H1 (cell line): ENCODE data around the gene TYRO3. TPM values are rescaled to one million over a fixed set of nuclear protein-coding genes. Genes with fewer than 3 reads are reported as not detected.
A peak's percentile ranks its signal among the peaks of the same experiment; 100 is the strongest.

Experiments used
- CTCF ChIA-PET: fragments of 300-600 bp; sonication (Branson Sonifier 250); formaldehyde crosslinking; loops from one replicate; lab custom pipeline; 2021; ENCODE audit not compliant: partially characterized antibody; lab: Charles Lee
- POLR2A ChIA-PET: fragments of 300-600 bp; sonication (Branson Sonifier 250); formaldehyde crosslinking; loops from one replicate; lab custom pipeline; 2021; ENCODE audit warnings: inconsistent platforms; ENCODE audit not compliant: partially characterized antibody; lab: Charles Lee
- DNase-seq, 2 experiments: peaks; one replicate each; pipeline versions ENCODE4 v3.0.0 to v3.0.0-alpha.2; 2010 to 2022; ENCODE audit warnings: low spot score in 2 of 2, low read depth in 1 of 2, mixed read lengths in 1 of 2
- FAIRE-seq: peaks from 2 replicates; lab custom pipeline; 2011; peaks lifted over from hg19 to GRCh38; lab: Jason Lieb, UNC
- H2AFZ ChIP-seq: 2 replicates; pipeline ENCODE4 v1.8.1; 2012; ENCODE audit warnings: low read length, inconsistent platforms
- H2AK5ac ChIP-seq: 2 replicates; pipeline ENCODE4 v1.6.1; 2013; ENCODE audit warnings: low read depth, low read length
- H2BK120ac ChIP-seq: replicated peaks from 2 replicates; pipeline ENCODE3; 2013; ENCODE audit warnings: low read depth, low read length, inconsistent platforms
- H2BK12ac ChIP-seq: 2 replicates; pipeline ENCODE4 v1.6.1; 2013; ENCODE audit warnings: low read depth, low read length
- H2BK15ac ChIP-seq: 2 replicates; pipeline ENCODE4 v1.6.1; 2013; ENCODE audit warnings: low read length
- H2BK20ac ChIP-seq: 2 replicates; pipeline ENCODE4 v1.6.1; 2013; ENCODE audit warnings: low read length
- H2BK5ac ChIP-seq: 2 replicates; pipeline ENCODE4 v1.6.1; 2013; ENCODE audit warnings: low read depth, low read length
- H3K14ac ChIP-seq: 2 replicates; pipeline ENCODE4 v1.6.1; 2013; ENCODE audit warnings: inconsistent platforms; ENCODE audit not compliant: insufficient read length
- H3K18ac ChIP-seq: 2 replicates; pipeline ENCODE4 v1.6.1; 2013; ENCODE audit warnings: low read length; ENCODE audit errors: extremely low read depth
- H3K23ac ChIP-seq: 2 replicates; pipeline ENCODE4 v1.6.1; 2013; ENCODE audit warnings: inconsistent platforms; ENCODE audit not compliant: insufficient read length
- H3K23me2 ChIP-seq: 2 replicates; pipeline ENCODE4 v1.6.1; 2013; ENCODE audit warnings: low read depth, low read length
- H3K27ac ChIP-seq: 2 replicates; pipeline ENCODE4 v1.6.1; 2011; ENCODE audit warnings: low read depth, low read length, inconsistent platforms
- H3K27me3 ChIP-seq, 4 experiments: replicated peaks in 1 of 4; 1 replicate in 1 of 4; 2 replicates in 3 of 4; pipeline versions ENCODE4 v1.6.1 to v1.8.1; 2011 to 2013; ENCODE audit warnings: low read length in 3 of 4, mild to moderate bottlenecking in 3 of 4, inconsistent platforms in 2 of 4, mixed read lengths in 2 of 4, moderate library complexity in 1 of 4; ENCODE audit not compliant: control insufficient read depth in 3 of 4, insufficient read depth in 3 of 4; ENCODE audit errors: extremely low read depth in 1 of 4
- H3K36me3 ChIP-seq, 4 experiments: 2 replicates each; pipeline versions ENCODE4 v1.6.1 to v1.8.1; 2011 to 2013; ENCODE audit warnings: mild to moderate bottlenecking in 4 of 4, low read length in 3 of 4, moderate library complexity in 2 of 4, control low read depth in 1 of 4, inconsistent platforms in 1 of 4; ENCODE audit not compliant: insufficient read depth in 4 of 4, control insufficient read depth in 2 of 4
- H3K4ac ChIP-seq: replicated peaks from 2 replicates; pipeline ENCODE3; 2013; ENCODE audit warnings: low read length, low read depth, mixed read lengths, inconsistent platforms; ENCODE audit not compliant: insufficient read length
- H3K4me1 ChIP-seq, 4 experiments: replicated peaks in 1 of 4; 1 replicate in 1 of 4; 2 replicates in 3 of 4; pipeline versions ENCODE4 v1.6.1 to v1.8.1; 2011 to 2013; ENCODE audit warnings: low read length in 3 of 4, inconsistent platforms in 2 of 4, mixed read lengths in 1 of 4; ENCODE audit not compliant: insufficient read depth in 4 of 4, control insufficient read depth in 3 of 4
- H3K4me2 ChIP-seq, 2 experiments: 2 replicates each; pipeline versions ENCODE4 v1.6.1 to v1.8.1; 2011 to 2013; ENCODE audit warnings: low read depth in 2 of 2, low read length in 2 of 2, control low read depth in 1 of 2, inconsistent platforms in 1 of 2, mild to moderate bottlenecking in 1 of 2; ENCODE audit not compliant: insufficient read depth in 1 of 2
- H3K4me3 ChIP-seq, 4 experiments: fragments of 200-600, 300-600 bp in 1 of 4; sonication (generic), shearing (Covaris generic), sonication (Bioruptor Twin) in 1 of 4; 2 replicates each; pipeline versions ENCODE4 v1.5.1 to v1.8.1; 2011 to 2016; ENCODE audit warnings: low read length in 4 of 4, low read depth in 3 of 4, control low read depth in 2 of 4, inconsistent platforms in 2 of 4, mild to moderate bottlenecking in 2 of 4, mixed read lengths in 1 of 4, moderate library complexity in 1 of 4; ENCODE audit not compliant: insufficient read depth in 2 of 4; ENCODE audit errors: extremely low read depth in 1 of 4
- H3K56ac ChIP-seq: replicated peaks from 2 replicates; pipeline ENCODE3; 2013; ENCODE audit warnings: low read depth, mild to moderate bottlenecking, mixed read lengths, low read length, inconsistent platforms; ENCODE audit not compliant: insufficient read length
- H3K79me1 ChIP-seq: 2 replicates; pipeline ENCODE4 v1.6.1; 2013; ENCODE audit warnings: low read depth, low read length, control low read depth
- H3K79me2 ChIP-seq, 2 experiments: 2 replicates each; pipeline versions ENCODE4 v1.6.1 to v1.8.1; 2012 to 2013; ENCODE audit warnings: low read length in 2 of 2, mild to moderate bottlenecking in 2 of 2, inconsistent platforms in 1 of 2; ENCODE audit not compliant: insufficient read depth in 2 of 2, control insufficient read depth in 1 of 2
- H3K9ac ChIP-seq, 4 experiments: replicated peaks in 1 of 4; 1 replicate in 1 of 4; 2 replicates in 3 of 4; pipeline versions ENCODE4 v1.6.1 to v1.8.1; 2011 to 2013; ENCODE audit warnings: low read depth in 3 of 4, low read length in 3 of 4, control low read depth in 2 of 4, mild to moderate bottlenecking in 2 of 4, moderate library complexity in 2 of 4, inconsistent platforms in 1 of 4; ENCODE audit errors: extremely low read depth in 1 of 4
- H3K9me3 ChIP-seq, 2 experiments: 2 replicates each; pipeline versions ENCODE4 v1.6.1 to v1.8.1; 2012 to 2013; ENCODE audit warnings: mild to moderate bottlenecking in 2 of 2, moderate library complexity in 2 of 2, control low read depth in 1 of 2, inconsistent platforms in 1 of 2, low read depth in 1 of 2, low read length in 1 of 2, mixed read lengths in 1 of 2; ENCODE audit not compliant: insufficient read depth in 2 of 2
- H4K20me1 ChIP-seq, 2 experiments: replicated peaks in 1 of 2; 2 replicates each; pipeline versions ENCODE3 to v1.8.1; 2011 to 2013; ENCODE audit warnings: inconsistent platforms in 2 of 2, low read length in 2 of 2, mild to moderate bottlenecking in 1 of 2; ENCODE audit not compliant: insufficient read depth in 2 of 2, control insufficient read depth in 1 of 2
- H4K5ac ChIP-seq: 2 replicates; pipeline ENCODE4 v1.6.1; 2013; ENCODE audit warnings: low read length, low read depth, mixed read lengths, inconsistent platforms; ENCODE audit not compliant: insufficient read length
- H4K8ac ChIP-seq: 2 replicates; pipeline ENCODE4 v1.8.0; 2013; ENCODE audit warnings: mild to moderate bottlenecking, moderate library complexity, low read length, inconsistent platforms; ENCODE audit not compliant: insufficient read depth; ENCODE audit errors: extremely low read depth
- H4K91ac ChIP-seq: replicated peaks from 2 replicates; pipeline ENCODE3; 2013; ENCODE audit warnings: low read length, mixed read lengths, inconsistent platforms; ENCODE audit not compliant: insufficient read length
- CBX8 ChIP-seq: fragments of 300-800, 300-1000 bp; sonication (generic); IDR thresholded peaks from 2 replicates; pipeline ENCODE4 v1.7.1; 2016; ENCODE audit warnings: low read depth, low read length, borderline replicate concordance
- EZH2 ChIP-seq: fragments of 200-600 bp; sonication (generic); IDR thresholded peaks from 2 replicates; pipeline ENCODE4 v1.7.1; 2012; ENCODE audit warnings: low read depth, mild to moderate bottlenecking, moderate library complexity, low read length, inconsistent platforms; ENCODE audit not compliant: severe bottlenecking
- NRF1 ChIP-seq: IDR thresholded peaks from 2 replicates; pipeline ENCODE4 v1.6.1; 2011; ENCODE audit warnings: mild to moderate bottlenecking, low read depth, low read length, improper control_type of control experiment
- POLR2A ChIP-seq, 2 experiments: IDR thresholded peaks; 1 replicate in 1 of 2; 2 replicates in 1 of 2; pipeline ENCODE4 v1.6.1; 2011; ENCODE audit warnings: low read depth in 2 of 2, low read length in 2 of 2, mild to moderate bottlenecking in 2 of 2; ENCODE audit errors: control extremely low read depth in 1 of 2
- RNF2 ChIP-seq: fragments of 200-900, 300-1000 bp; sonication (generic); IDR thresholded peaks from 2 replicates; pipeline ENCODE4 v1.7.1; 2016; ENCODE audit warnings: borderline replicate concordance, low read depth, mild to moderate bottlenecking, antibody characterized with exemption, low read length; ENCODE audit not compliant: poor library complexity, severe bottlenecking; ENCODE audit errors: missing control alignments
- SUZ12 ChIP-seq: fragments of 200-600 bp; sonication (generic); IDR thresholded peaks from 2 replicates; pipeline ENCODE4 v1.6.1; 2012; ENCODE audit warnings: mild to moderate bottlenecking, inconsistent platforms, low read length, moderate library complexity, mixed read lengths
- TBP ChIP-seq: IDR thresholded peaks from 2 replicates; pipeline ENCODE4 v1.6.1; 2011; ENCODE audit warnings: low read depth, low read length, improper control_type of control experiment
- TCF12 ChIP-seq: IDR thresholded peaks from 2 replicates; pipeline ENCODE4 v1.6.1; 2011; ENCODE audit warnings: low read depth, mild to moderate bottlenecking, low read length
- ZNF274 ChIP-seq: IDR thresholded peaks from 2 replicates; pipeline ENCODE4 v1.7.0; 2012; ENCODE audit warnings: low read length, borderline replicate concordance; ENCODE audit errors: extremely low read depth
- WGBS, 2 experiments: shearing (Covaris generic) in 1 of 2; methylation state at CpG; one replicate each; pipeline versions ENCODE4 v1.1.6 to v1.1.7; 2013 to 2015; ENCODE audit warnings: low lambda C conversion rate in 2 of 2, mixed read lengths in 2 of 2, inconsistent platforms in 1 of 2, low coverage in 1 of 2, missing lambda C conversion rate in 1 of 2; ENCODE audit not compliant: insufficient replicate concordance in 2 of 2, insufficient coverage in 1 of 2, insufficient read length in 1 of 2; ENCODE audit errors: extremely low coverage in 1 of 2, missing lambda C conversion rate in 1 of 2; 5-methylcytosine and 5-hydroxymethylcytosine counted together
- polyA plus RNA-seq, 7 experiments: library from polyadenylated mRNA; depleted of rRNA in 3 of 7; stranded (reverse) in 5 of 7; unstranded in 2 of 7; fragments of >200 nt in 5 of 7; fragments of 200-250 nt in 2 of 7; gene quantifications; 1 replicate in 5 of 7; 2 replicates in 1 of 7; 4 replicates in 1 of 7; pipeline versions ENCODE4 v1.2.1 to v1.2.3, GENCODE V29; 2011 to 2013; ENCODE audit warnings: missing spikeins in 2 of 7, mixed read lengths in 2 of 7
- total RNA-seq: library from RNA; stranded (reverse); fragmentation: NEBNext Ultra II Directional; extraction: Animal tissue kit (Norgen Biotek cat#: 25700); gene quantifications from 2 replicates; pipeline ENCODE4 v1.2.1, GENCODE V29; 2021
- TF ChIP-seq, protein P1 (sequence below): IDR thresholded peaks from 2 replicates; pipeline ENCODE4 v1.6.1; 2012; ENCODE audit warnings: inconsistent platforms
- TF ChIP-seq, protein P2 (sequence below): IDR thresholded peaks from 2 replicates; pipeline ENCODE4 v1.6.1; 2012; ENCODE audit warnings: inconsistent platforms

TYRO3 gene
- total and polyA plus RNA-seq, 2 of the 8 experiments (the other 6 are each of a cell fraction or from before 2014, with no cell fraction given) = 82.7 to 98.8 TPM

DNA sequence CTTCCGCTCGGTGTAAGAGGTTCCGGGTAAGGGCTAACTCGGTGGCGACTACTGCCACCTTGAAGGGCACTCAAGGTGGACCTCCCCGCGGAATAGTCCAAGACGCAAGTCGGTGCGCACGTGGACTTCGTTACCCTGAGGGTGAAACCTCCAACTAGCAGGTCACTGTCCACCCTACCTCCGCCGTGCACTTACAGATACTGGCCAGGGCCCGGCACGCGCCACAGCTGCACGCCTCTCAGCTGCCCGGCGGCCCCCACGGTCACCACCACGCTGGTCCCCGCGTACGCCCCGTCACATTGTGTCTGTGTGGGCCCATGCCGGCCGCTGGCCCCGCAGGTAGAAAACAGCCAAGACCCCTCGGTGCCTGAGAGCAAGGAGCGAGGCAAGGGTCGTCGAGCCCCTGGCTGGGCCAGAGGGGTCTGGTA, 46.5 kb upstream of the TYRO3 start:
- CTCF ChIA-PET = interaction anchor here (1.2 to 2.4 kb wide), 3 partner anchors 8 to 47 kb away, joined by 3 to 5 read pairs (median 5); no protein-coding TSS in a partner anchor
- Histone ChIP-seq H3K56ac (no peak overlapping the region), H2BK15ac (no peak overlapping the region), H3K27ac (no peak overlapping the region), H2AK5ac (no peak overlapping the region), H4K20me1 (peaks cover 0 to 12% of the 10 kb centered on the region in 2 experiments), H4K5ac (no peak overlapping the region), H2BK5ac (no peak overlapping the region), H3K9me3 (no peaks in the 10 kb centered on the region; a peak in 1 of 4 replicates), H3K4ac (no peak overlapping the region), H3K14ac (no peak overlapping the region), H3K23me2 (peaks cover 15% of the 10 kb centered on the region), H3K23ac (no peak overlapping the region), H3K36me3 (peaks cover 0 to 10% (median 2%) of the 10 kb centered on the region in 4 experiments; a peak in 4 of 8 replicates), H3K4me3 (peak overlapping the region; percentile 33 to 65 (median 58); a peak in 5 of 8 replicates), H2BK120ac (no peak overlapping the region), H3K18ac (no peak overlapping the region), H3K79me1 (no peaks in the 10 kb centered on the region), H3K4me1 (peaks cover 0 to 26% (median 13%) of the 10 kb centered on the region in 4 experiments; a peak in 5 of 7 replicates), H3K79me2 (no peaks in the 10 kb centered on the region), H2BK12ac (peak overlapping the region; percentile 80; the same call in 1 of the 2 replicates), H2AFZ (no peak overlapping the region), H3K4me2 (peak overlapping the region; percentile 90 to 96), H2BK20ac (no peak overlapping the region), H4K91ac (no peak overlapping the region), H3K9ac (no peak overlapping the region; a peak in 1 of 7 replicates), H4K8ac (peak overlapping the region; percentile 58; the same call in 1 of the 2 replicates), H3K27me3 (peaks cover 32 to 66% (median 58%) of the 10 kb centered on the region in 4 experiments)
- POLR2A ChIA-PET = interaction anchor here (1.4 to 2.5 kb wide), 6 partner anchors 10 to 32 kb away, joined by 4 to 19 read pairs (median 8); partner anchors contain the start of genes ITPKA and RPAP1
- 16% methylated on average over 31 of the region's 33 CpGs; no CpG with 5 or more reads in 1 of the 2 experiments for WGBS, 2 experiments
- DNase-seq = peak in 1 of 2 experiments; percentile 68
- no peak for FAIRE-seq
- TF ChIP-seq RNF2 = peak; percentile 51
- no peak; the same call in 1 of the 2 replicates for TF ChIP-seq CBX8
- TF ChIP-seq POLR2A (IDR thresholded peaks at IDR 0.05; ENCODE audit: control extremely low read depth in 1 of 2, low read depth in 2 of 2, low read length in 2 of 2) = no peak
- TF ChIP-seq, protein P1, sequence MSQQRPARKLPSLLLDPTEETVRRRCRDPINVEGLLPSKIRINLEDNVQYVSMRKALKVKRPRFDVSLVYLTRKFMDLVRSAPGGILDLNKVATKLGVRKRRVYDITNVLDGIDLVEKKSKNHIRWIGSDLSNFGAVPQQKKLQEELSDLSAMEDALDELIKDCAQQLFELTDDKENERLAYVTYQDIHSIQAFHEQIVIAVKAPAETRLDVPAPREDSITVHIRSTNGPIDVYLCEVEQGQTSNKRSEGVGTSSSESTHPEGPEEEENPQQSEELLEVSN = no peak
- no peak for TF ChIP-seq TBP
- TF ChIP-seq, protein P2, sequence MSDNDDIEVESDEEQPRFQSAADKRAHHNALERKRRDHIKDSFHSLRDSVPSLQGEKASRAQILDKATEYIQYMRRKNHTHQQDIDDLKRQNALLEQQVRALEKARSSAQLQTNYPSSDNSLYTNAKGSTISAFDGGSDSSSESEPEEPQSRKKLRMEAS = peak; percentile 36
- no peak for TF ChIP-seq TCF12
- peak; percentile 98 for TF ChIP-seq EZH2
- TF ChIP-seq SUZ12 = peak; percentile 91; the same call in 1 of the 2 replicates
- no peak for TF ChIP-seq ZNF274
- TF ChIP-seq NRF1 = no peak
